ENCODE data around the gene PARD6A.

- TF ChIP-seq CTCF (optimal IDR thresholded peaks at IDR 0.05 in 1 of 3, IDR thresholded peaks at IDR 0.05 in 1 of 3, conservative IDR thresholded peaks at IDR 0.05 in 1 of 3; ENCODE audit: extremely low read depth in 1 of 3, insufficient read depth in 2 of 3, low read length in 3 of 3) (no peak), EZH2 (IDR thresholded peaks at IDR 0.05; ENCODE audit: low read length) (no peak)
Measured at GRCh38 chr16:67683767-67684166, 23.0 kb downstream of the PARD6A start.

All from keratinocyte (primary cell).